Aorta (tissue), 5 donors: ENCODE measurements around the gene ZNF346. TPM values are rescaled to one million over a fixed set of nuclear protein-coding genes. Genes with fewer than 3 reads are reported as not detected.
A peak's percentile ranks its signal among the peaks of the same experiment; 100 is the strongest.

Source experiments
- ATAC-seq: fragments of 200-7000 bp; cut with Tn5 transposase; one replicate; pipeline ENCODE4 v1.9.1; 2022; ENCODE audit warnings: moderate library complexity; ENCODE audit not compliant: low FRiP score
- DNase-seq, 2 donors: peaks; one replicate each; pipeline ENCODE4 v3.0.0-alpha.2; 2020
- H3K27ac ChIP-seq, 2 donors: one replicate each; pipeline ENCODE4 v1.5.1; 2013; ENCODE audit warnings: low read length in 2 of 2, mild to moderate bottlenecking in 2 of 2, moderate library complexity in 2 of 2, control low read depth in 1 of 2, inconsistent platforms in 1 of 2, low read depth in 1 of 2
- H3K27me3 ChIP-seq, 2 donors: one replicate each; pipeline ENCODE4 v1.6.1; 2013; ENCODE audit warnings: control low read depth in 1 of 2, low read length in 1 of 2, mild to moderate bottlenecking in 1 of 2, moderate library complexity in 1 of 2; ENCODE audit not compliant: insufficient read depth in 2 of 2, control insufficient read depth in 1 of 2
- H3K36me3 ChIP-seq, 2 donors: one replicate each; pipeline ENCODE4 v1.6.1; 2013; ENCODE audit warnings: control low read depth in 1 of 2, low read length in 1 of 2, mild to moderate bottlenecking in 1 of 2; ENCODE audit not compliant: insufficient read depth in 2 of 2, control insufficient read depth in 1 of 2
- H3K4me1 ChIP-seq, 2 donors: one replicate each; pipeline ENCODE4 v1.6.1; 2013; ENCODE audit warnings: low read length in 2 of 2, control low read depth in 1 of 2, mild to moderate bottlenecking in 1 of 2, moderate library complexity in 1 of 2; ENCODE audit not compliant: insufficient read depth in 2 of 2, control insufficient read depth in 1 of 2
- H3K4me3 ChIP-seq, 2 donors: one replicate each; pipeline ENCODE4 v1.5.1; 2013; ENCODE audit warnings: low read length in 2 of 2, control low read depth in 1 of 2, mild to moderate bottlenecking in 1 of 2
- H3K9me3 ChIP-seq: one replicate; pipeline ENCODE4 v1.6.1; 2013; ENCODE audit warnings: mild to moderate bottlenecking, low read length; ENCODE audit not compliant: control insufficient read depth
- WGBS, 2 donors: extraction: QIAGEN DNeasy Blood & Tissue Kit; methylation state at CpG; one replicate each; pipeline ENCODE4 v1.1.7; 2013; 5-methylcytosine and 5-hydroxymethylcytosine counted together
- intact Hi-C, 2 donors: fragments of 100-400 bp; cut with DNase I; formaldehyde crosslinking; loops; one replicate each; pipeline versions ENCODE4 v1.14.2 to v1.15.0; 2022
- polyA plus RNA-seq, 2 donors: library from polyadenylated mRNA; stranded (reverse); fragments of 200-250 nt; gene quantifications; one replicate each; pipeline ENCODE4 v1.2.3, GENCODE V29; 2013
- total RNA-seq, 2 donors: library from RNA; stranded (reverse); fragmentation: NEBNext Ultra II Directional; extraction: Animal tissue kit (Norgen Biotek cat#: 25700); gene quantifications; one replicate each; pipeline ENCODE4 v1.2.1, GENCODE V29; 2021
- donor health status: healthy with polysubstance abuse.
- donor health status: Bipolar disorder and iron deficiency.
- donor health status: DM: no; HTN: no; CAD: no.
- donor health status: DM: no; HTN: no; CAD: no.
- donor health status: DM: yes; HTN: yes; CAD: no.

ZNF346 gene
- total and polyA plus RNA-seq, 4 donors = 2.1 to 25.7 (median 12.1) TPM

- no peak for ATAC-seq
- Histone ChIP-seq H3K4me1 (no peaks in the 10 kb centered on the region), H3K9me3 (no peaks in the 10 kb centered on the region), H3K27me3 (no peaks in the 10 kb centered on the region), H3K4me3 (no peak overlapping the region), H3K36me3 (no peaks in the 10 kb centered on the region), H3K27ac (no peak overlapping the region)
- intact Hi-C loops = no loop called here
- no peak for DNase-seq
- WGBS, 2 donors = 77 to 81% methylated on average over 6 of the region's 6 CpGs
Observed at GRCh38 chr5:177098120-177098469, 75.6 kb downstream of the ZNF346 start.

GRCh38 chr5:177098470-177099141 is 76.1 kb downstream of the ZNF346 start:
- WGBS, 2 donors = 56 to 66% methylated on average over 18 of the region's 18 CpGs
- intact Hi-C loops = no loop called here
- DNase-seq = no peak
- H3K27ac ChIP-seq = no peak overlapping the region
- H3K4me1 ChIP-seq = no peaks in the 10 kb centered on the region
- H3K36me3 ChIP-seq = no peaks in the 10 kb centered on the region
- peak; percentile 17 for ATAC-seq
- H3K9me3 ChIP-seq = no peaks in the 10 kb centered on the region
- no peak overlapping the region for H3K4me3 ChIP-seq
- H3K27me3 ChIP-seq = no peaks in the 10 kb centered on the region

- no peak overlapping the region for H3K4me3 ChIP-seq
- no peaks in the 10 kb centered on the region for H3K36me3 ChIP-seq
- no peaks in the 10 kb centered on the region for H3K9me3 ChIP-seq
- no peaks in the 10 kb centered on the region for H3K27me3 ChIP-seq
- no peak overlapping the region for H3K27ac ChIP-seq
- DNase-seq (no peak), ATAC-seq (no peak)
- H3K4me1 ChIP-seq = no peaks in the 10 kb centered on the region
- 65 to 74% methylated on average over 13 of the region's 13 CpGs for WGBS, 2 donors
- intact Hi-C loops = no loop called here
Observed at GRCh38 chr5:177099422-177100093, 77.1 kb downstream of the ZNF346 start.

GRCh38 chr5:177100714-177101121 is 78.2 kb downstream of the ZNF346 start:
- no peaks in the 10 kb centered on the region for H3K36me3 ChIP-seq
- no peak overlapping the region for H3K4me3 ChIP-seq
- no peaks in the 10 kb centered on the region for H3K4me1 ChIP-seq
- no peaks in the 10 kb centered on the region for H3K27me3 ChIP-seq
- H3K9me3 ChIP-seq = no peaks in the 10 kb centered on the region
- no peak overlapping the region for H3K27ac ChIP-seq
- WGBS, 2 donors = 27 to 42% methylated on average over 6 of the region's 6 CpGs
- DNase-seq (no peak), ATAC-seq (no peak)
- intact Hi-C loops = no loop called here

- intact Hi-C loops = no loop called here
- DNase-seq = no peak
- ATAC-seq = no peak
- H3K36me3 ChIP-seq = no peaks in the 10 kb centered on the region
- H3K9me3 ChIP-seq = no peaks in the 10 kb centered on the region
- no peaks in the 10 kb centered on the region for H3K4me1 ChIP-seq
- WGBS, 2 donors = 52 to 56% methylated on average over 9 of the region's 9 CpGs
- no peak overlapping the region for H3K27ac ChIP-seq
- no peak overlapping the region for H3K4me3 ChIP-seq
- no peaks in the 10 kb centered on the region for H3K27me3 ChIP-seq
Observed at GRCh38 chr5:177103523-177104253, 81.2 kb downstream of the ZNF346 start.

GRCh38 chr5:177105691-177106476 is 83.4 kb downstream of the ZNF346 start:
- H3K9me3 ChIP-seq = no peaks in the 10 kb centered on the region
- DNase-seq (no peak), ATAC-seq (no peak)
- intact Hi-C loops = no loop called here
- no peak overlapping the region for H3K4me3 ChIP-seq
- H3K36me3 ChIP-seq = no peaks in the 10 kb centered on the region
- no peaks in the 10 kb centered on the region for H3K27me3 ChIP-seq
- no peaks in the 10 kb centered on the region for H3K4me1 ChIP-seq
- H3K27ac ChIP-seq = no peak overlapping the region
- WGBS, 2 donors = 65 to 66% methylated on average over 24 of the region's 24 CpGs

GRCh38 chr5:177107159-177107558 is 84.7 kb downstream of the ZNF346 start:
- ATAC-seq (no peak), DNase-seq (no peak)
- 71 to 78% methylated on average over 4 of the region's 4 CpGs for WGBS, 2 donors
- H3K4me1 ChIP-seq = no peaks in the 10 kb centered on the region
- H3K9me3 ChIP-seq = no peaks in the 10 kb centered on the region
- intact Hi-C loops = no loop called here
- H3K27ac ChIP-seq = no peak overlapping the region
- no peaks in the 10 kb centered on the region for H3K27me3 ChIP-seq
- H3K36me3 ChIP-seq = no peaks in the 10 kb centered on the region
- H3K4me3 ChIP-seq = no peak overlapping the region

- no peak for DNase-seq
- intact Hi-C loops = loop anchor here (5.0 to 10.0 kb wide), 4 partner anchors 115 to 448 kb away; partner anchors contain the start of gene MXD3 (in 1 of the 2)
- no peak for ATAC-seq
Observed at GRCh38 chr5:177109810-177110209, 87.3 kb downstream of the ZNF346 start.

More at GRCh38 chr5:177109810-177110209, 87.3 kb downstream of the ZNF346 start:
- Histone ChIP-seq H3K4me1 (no peaks in the 10 kb centered on the region), H3K4me3 (no peak overlapping the region), H3K27ac (no peak overlapping the region), H3K27me3 (no peaks in the 10 kb centered on the region), H3K9me3 (no peaks in the 10 kb centered on the region), H3K36me3 (no peaks in the 10 kb centered on the region)
- WGBS, 2 donors = 69 to 70% methylated on average over 9 of the region's 9 CpGs
